Activated CD4-positive, alpha-beta T cell treated with anti-CD3 and anti-CD28 coated beads for 24 hours (primary cell): Measurements from ENCODE around the gene CNOT8.
"Not testable (repeated sequence)": the region's sequence is repeated elsewhere in the genome, so short reads cannot be mapped to it uniquely, and the experiment has no call there.

ENCODE experiments used
- DNase-seq, 2 donors: peaks; one replicate each; pipeline ENCODE4 v3.0.0-alpha.2; 2020; ENCODE audit warnings: low read depth in 2 of 2

The CNOT8 gene

DNA sequence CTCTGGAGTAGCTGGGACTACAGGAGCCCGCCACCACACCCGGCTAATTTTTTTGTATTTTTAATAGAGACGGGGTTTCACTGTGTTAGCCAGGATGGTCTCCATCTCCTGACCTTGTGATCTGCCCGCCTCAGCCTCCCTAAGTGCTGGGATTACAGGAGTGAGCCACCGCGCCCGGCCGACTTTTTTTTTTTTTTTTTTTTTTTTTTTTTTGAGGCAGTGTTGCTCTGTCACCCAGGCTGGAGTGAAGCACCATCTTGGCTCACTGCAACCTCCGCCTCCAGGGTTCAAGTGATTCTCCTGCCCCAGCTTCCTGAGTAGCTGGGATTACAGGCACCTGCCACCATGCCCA, 22.8 kb upstream of the CNOT8 start:
- not testable (repeated sequence) for DNase-seq

GRCh38 chr5:154836225-154836624, 22.2 kb upstream of the CNOT8 start:
- DNase-seq = no peak

DNA sequence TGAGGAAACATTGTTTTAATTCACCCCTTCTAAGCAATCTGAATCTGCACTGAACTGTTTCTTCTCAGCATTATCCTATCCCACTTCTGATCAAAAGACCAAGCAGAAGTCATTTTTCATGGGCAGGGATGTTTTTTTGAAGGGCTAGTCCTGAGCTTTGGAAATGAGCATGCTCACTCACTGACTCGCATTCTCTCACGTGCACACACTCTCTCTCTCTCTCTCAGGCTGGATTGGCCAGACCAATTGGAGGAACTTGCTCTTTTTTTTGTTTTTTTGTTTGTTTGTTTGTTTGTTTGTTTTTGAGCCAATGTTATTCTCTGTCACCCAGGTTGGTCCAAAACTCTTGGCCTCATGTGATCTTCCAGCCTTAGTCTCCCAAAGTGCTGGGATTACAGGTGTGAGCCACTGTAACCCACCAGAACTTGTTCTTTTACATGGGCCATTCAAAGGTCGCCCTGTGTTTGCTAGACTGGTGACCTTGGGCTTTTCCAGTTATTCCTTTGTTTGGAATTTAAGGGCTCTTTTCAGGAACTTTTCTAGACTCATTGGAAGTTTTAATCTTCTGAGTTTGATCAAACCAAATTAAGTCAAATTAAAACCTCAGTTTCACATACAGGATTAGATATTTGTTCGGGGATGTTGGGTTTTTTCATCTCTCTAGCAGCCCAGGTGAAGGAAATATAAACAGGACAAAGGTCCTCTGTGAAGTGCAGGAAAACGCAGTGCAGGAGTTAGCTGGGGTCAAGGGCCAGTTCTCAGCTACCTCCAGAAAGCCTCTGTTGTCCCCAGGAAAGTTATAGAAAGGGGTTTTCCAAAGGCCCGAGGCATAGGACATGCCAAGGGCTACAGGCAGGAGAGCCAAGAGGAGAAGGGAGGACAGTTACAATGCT, 21.2 kb upstream of the CNOT8 start:
- DNase-seq = no peak

DNA sequence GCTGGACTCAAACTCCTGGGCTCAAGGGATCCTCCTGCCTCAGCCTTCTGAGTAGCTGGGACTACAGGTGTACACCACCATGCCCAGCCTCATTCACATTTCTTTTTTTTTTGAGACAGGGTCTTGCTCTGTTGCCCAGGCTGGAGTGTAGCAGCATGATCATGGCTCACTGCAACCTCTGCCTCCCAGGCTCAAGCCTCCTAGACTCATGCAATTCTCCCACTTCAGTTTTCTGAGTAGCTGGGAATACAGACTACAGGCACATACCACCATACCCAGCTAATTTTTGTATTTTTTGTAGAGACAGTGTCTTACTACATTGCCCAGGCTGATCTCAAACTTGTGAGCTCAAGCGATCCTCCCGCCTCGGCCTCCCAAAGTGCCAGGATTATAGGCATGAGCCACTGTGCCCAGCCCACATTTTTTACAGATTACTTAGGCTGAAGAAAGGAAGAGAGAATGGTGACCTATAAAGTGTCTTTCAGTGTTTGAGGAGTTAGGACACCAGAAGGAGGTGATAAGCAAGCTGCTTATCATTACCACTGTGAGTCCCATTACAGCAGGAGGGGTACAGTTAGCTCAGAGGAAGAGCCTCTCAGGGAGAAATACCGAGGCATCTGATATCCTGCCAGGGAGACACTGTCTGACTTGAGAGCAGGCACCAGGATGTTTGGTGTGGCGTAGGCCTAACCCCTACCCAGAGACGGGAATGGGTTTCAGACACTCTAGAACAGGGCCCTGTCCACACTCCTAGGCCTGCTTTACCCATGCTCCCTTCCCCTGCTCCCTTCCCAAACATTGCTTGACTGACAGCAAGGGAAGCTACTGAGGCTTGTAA, 17.8 kb upstream of the CNOT8 start:
- DNase-seq = no peak

- no peak for DNase-seq
Observed at GRCh38 chr5:154841273-154841661, 17.2 kb upstream of the CNOT8 start.

GRCh38 chr5:154842689-154843530, 15.5 kb upstream of the CNOT8 start:
- no peak for DNase-seq

DNA sequence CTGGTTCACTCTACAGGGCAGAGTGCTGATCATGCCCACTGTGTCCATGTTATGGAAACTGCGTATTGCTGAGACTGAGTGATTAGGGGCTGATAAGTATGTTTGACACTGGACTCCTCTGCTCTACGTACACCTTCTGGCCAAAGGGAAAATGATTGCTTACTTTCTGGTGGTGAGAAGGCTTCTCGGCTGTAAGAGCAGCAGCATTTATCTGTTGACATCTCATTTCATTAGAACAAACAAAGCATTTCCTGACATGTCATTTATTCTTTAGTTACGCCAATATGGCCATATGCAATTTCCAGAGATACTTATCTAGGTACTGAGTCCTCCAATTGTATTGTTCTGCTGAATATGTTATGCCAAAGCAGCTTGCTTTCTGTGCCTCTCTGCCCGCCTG, 13.6 kb upstream of the CNOT8 start:
- DNase-seq = no peak

- DNase-seq = no peak
Observed at GRCh38 chr5:154849264-154849785, 9.1 kb upstream of the CNOT8 start.

DNA sequence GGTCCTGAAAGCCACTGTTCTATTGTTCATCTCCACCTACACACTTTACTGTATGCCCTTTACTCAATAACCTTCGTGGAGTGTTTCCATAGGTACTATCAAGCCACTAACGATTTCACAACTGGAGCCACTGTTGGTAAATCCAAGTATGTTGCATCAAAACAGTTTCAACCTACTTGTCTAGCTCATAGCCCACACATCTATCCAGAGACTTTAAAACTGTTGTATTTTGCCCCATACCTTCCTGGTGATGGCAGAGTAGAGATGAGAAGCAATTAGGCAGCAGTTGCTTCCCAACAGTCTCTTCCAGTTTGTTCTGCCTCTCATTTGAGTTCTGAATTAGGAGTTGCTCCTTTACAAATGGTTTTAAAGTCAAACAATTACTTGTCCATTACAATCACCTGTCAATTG, 8.6 kb upstream of the CNOT8 start:
- no peak for DNase-seq

DNA sequence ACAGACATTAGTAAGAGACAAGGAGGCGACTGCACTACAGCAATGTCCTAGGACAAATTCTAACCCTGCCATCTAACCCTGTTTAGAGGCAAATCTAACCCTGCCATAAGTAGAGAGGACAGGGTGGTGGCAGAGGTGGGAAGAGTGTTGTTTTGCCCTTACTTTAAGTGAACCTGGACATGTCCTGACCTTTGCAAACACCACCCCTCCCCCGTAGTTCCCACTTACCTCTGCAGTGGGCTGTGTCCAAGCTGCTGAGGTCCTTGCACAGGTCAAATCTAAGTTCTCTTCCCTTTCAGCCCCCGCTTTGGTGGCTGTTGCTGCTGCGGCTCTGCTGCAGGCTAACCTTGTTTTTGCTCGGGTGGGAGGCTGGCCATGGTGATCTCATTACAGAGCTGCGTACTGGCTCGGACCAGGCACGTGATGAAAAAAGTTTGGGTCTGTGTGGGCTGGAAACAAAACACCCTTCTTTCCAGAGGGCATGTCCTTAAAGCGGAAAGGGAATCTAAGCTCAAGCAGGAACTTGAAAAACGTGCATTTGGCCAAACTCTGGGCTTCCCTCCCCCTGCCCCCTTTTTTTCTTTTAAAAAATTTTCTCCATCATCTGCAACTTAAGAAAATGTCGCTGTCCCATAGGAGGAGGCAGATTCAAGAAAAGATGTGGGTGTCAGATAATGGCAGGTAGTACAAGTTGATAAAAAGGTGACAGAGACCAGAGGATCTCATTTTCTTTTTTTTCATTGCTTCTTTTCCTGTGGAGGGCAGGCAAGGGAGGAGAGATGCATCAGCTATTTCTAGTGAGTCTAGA, 8.0 kb upstream of the CNOT8 start, which contains the start of gene FAXDC2:
Gene FAXDC2, minus strand, starts transcription at position 349 of the 808 bp plus-strand sequence. CDS start 12,425 bp downstream, outside the sequence.
- DNase-seq = no peak

DNA sequence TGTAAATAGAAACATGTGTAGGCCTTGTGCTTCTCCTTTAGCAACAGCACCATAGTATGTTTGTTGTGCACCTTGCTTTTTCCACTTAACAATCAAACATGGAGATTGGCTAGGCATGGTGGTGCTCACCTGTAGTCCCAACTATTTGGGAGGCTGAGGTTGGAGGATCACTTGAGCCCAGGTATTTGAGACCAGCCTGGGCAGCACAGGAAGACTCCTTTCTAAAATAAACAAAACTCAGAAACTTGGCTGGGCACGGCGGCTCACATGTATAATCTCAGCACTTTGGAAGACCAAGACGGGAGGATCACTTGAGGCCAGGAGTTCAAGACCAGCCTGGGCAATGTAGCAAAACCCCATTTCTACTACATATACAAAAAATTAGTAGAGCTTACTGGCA, 7.1 kb upstream of the CNOT8 start:
- DNase-seq = no peak

GRCh38 chr5:154857530-154858296, 714 bp upstream of the CNOT8 start:
- DNase-seq = peak; percentile 70 to 74

DNA sequence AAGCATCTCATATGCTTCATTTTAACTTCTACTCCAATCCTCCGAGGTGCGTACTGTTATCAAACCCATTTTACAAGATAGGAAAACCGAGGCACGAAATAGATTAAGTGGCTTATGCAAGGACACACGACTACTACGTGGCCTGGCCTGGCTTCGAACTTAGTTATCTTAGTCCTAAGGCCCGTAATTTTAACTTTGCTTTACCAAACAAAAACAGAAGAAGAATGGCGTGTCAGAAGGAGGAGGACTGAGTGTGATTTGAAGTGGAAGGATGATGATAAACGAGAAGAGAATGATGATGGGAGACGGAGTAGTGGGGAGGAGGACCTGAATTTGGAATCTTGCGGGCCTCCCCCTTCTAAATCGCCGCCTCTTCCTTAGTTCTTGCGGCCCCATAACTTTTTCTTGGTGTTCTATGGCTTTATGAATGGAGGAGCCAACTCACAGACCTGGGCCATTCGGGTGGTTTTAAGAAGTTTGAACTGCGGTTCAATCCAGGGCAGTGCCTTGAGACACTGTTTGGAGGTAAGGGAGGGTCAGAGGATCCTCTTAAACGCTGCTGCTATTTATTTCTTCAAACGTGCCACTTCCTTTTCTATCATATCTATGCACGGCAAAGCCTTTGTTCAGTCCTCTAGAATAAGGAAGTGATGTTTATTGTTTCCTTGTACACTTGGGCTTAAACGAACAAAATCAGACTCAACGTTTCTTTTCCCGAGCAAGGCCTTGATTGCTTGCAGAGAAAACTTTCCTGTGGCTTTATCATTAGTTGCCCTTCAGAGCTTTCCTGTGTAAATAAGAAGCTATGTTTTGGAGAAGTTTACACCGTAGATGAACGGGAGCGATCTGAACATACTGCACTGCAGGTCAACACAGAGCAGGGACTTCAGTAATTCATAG, 795 bp downstream of the CNOT8 start:
- no peak for DNase-seq

- no peak for DNase-seq
Observed at GRCh38 chr5:154860123-154860522, 1.7 kb downstream of the CNOT8 start.

DNA sequence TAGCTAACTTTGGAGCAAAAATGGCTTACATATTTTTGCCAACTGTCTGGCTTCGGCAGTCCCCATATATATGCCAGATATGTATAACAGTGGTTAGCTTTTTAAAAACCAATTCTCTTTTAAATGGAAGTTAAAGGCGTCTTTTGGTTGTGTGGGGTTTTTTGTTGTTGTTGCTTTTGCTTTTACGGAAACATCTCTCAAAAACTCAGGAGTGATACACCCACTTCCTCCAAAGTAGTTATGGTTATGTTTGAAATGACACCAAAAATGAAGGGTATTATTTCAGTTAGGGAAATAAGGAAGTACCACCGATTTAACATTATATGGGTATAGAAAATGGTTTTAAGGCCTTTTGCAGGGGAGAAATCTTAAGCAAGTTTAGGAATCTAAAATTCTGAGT, 2.3 kb downstream of the CNOT8 start:
- no peak for DNase-seq

DNA sequence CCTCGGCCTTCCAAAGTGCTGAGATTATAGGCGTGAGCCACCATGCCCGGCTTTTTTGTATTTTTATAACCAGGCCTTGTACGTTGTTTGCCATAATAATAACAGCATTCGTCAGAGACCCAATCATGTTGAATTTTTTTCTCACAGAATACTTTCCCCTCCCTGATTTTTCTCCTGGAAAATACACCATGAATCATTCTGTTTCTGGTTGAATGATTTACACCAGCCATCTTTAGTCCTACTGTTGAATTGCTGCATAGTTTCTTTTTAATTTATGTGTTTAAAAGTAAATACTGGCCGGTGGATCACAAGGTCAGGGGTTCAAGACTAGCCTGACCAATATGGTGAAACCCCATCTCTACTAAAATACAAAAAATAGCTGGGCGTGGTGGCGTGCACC, 3.5 kb downstream of the CNOT8 start:
- no peak for DNase-seq

DNA sequence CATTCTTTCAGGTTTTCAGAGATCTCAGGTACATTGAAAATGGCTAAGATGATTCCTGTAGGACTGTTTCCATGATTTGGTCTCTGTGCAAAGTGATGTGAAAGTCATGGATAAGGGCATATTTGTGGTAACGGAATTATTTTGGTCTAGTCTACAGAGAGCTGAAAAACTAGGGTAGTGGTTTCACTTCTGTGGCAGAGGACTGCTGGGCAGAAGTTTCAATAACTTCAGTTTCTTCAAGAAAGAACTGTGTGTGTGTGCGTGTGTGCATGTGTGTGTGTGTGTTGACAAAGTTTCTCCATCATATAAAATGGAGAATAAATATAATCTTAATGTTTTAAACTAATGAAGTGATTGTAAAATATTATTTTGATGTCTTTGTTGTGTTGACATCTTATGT, 4.3 kb downstream of the CNOT8 start:
- DNase-seq = no peak

DNA sequence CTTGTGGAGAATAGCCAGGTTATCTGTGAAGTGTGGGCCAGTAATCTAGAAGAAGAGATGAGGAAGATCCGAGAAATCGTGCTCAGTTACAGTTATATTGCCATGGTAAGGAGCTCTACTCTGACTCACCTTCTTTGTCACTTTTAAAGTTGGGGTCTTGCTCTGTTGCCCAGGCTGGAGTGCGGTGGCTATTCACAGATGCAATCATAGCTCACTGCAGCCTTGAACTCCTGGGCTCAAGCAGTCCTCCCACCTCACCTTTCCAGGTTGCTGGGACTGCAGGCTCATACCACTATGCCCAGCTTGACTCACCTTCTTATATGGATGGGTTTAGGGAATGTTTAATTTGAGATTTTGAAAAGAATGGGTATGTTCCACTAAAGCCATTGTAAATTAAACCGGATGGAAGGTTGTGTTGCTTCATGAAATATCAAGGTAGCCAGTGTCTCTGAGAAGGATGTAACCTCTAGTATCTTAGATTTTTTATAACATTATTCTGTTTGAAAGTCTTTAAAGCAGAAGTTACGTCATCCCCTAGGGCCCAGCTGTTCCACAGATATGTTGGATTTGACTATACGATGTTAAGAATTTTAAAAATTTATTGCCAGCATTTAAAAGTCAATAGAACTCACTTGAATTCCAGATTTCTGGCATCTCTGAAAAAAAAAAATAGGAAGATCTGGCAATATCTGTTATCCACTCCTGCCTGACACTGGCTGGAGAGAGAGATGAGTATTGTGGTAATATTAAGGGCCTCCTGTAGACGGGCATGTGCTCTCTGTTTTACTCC, 5.1 kb downstream of the CNOT8 start:
- DNase-seq = no peak
